GM19238 (cell line): ENCODE data around the gene DNAJB6.

Source experiments
- DNase-seq: peaks from one replicate; pipeline ENCODE4 v3.0.0; 2011; ENCODE audit warnings: low spot score; ENCODE audit not compliant: insufficient read length

Gene DNAJB6

DNA sequence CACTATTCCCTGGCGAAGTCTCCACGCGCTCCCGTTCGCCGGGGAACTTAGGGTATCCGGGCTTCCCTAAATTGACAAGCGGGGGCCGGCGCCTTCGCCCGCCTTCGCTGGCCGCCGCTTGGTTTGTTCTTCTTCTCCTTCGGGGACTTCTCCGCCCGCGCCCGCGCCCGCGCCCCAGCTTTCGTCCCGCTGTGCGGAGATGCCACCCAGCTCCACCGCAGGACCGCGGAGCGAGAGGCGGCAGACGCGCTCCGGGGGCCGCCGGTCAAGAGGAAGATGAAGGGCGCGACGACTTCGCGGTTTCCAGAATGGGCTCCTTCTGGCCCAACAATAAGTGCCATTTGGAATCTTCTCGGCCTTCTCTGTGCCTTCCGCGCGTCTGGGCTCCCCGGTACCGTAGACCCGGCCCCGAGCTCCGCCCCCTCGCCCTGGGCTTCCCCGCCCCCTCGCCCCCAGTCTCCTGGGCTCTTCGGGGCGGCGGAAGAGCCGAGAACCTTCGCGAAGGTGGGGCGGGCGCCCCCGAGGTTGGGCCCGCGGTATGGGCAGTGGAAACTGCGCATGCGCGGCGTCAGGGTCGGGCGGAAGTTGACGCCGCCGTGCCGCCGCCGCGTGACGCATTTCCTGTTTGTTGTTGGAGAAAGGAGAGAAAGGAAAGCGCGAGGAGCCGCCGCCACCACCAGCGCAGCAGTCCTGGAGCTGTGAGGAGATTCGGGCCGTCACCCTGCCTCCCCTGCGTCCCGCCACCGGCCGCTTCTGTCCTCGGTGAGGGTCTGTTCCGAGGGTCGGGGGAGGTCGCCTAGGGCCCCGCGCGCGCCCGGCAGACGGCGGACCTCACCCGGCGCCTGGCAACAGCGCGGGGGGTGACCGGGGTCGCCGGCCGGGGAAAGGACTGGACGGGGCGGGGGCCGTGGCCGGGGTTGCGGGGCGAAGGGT, at the start of gene DNAJB6:
Gene DNAJB6, plus strand, starts transcription at position 622 of the 933 bp plus-strand sequence. CDS start 21,569 bp downstream, outside the sequence.
- peak; percentile 84 for DNase-seq

DNA sequence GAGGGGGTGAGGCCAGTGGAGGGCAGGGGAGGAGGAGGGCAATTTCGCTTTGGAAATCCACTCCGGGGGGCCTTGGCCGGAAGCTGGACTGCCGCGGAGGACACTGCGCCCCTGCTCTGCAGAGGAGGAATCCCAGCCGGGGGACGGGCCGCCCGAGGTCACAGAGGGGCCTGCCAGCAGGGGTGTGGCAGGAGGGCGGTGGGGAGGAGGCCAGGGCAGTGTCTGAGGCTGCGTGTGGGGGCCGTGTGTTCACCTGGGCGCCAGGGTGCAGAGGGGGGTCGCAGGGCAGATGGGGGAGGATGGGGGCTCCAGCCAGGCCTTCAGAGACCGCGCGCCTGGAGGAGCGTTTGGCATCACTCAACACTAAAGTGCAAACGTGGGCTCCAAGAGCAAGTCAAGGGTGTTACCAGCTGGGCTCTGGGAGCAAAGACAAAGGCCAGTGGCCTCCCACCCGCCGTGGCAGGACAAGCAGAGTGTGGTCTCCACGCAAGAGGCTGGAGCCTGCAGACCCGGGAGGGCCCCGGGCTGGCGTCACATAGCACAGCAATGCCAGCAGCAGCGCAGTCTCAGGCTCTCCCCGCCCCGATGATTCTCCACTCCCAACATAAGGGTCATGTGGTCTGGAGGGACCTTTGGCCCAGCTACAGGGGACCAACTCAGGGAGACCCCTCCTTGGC, 45.3 kb upstream of the DNAJB6 start:
- no peak for DNase-seq

DNA sequence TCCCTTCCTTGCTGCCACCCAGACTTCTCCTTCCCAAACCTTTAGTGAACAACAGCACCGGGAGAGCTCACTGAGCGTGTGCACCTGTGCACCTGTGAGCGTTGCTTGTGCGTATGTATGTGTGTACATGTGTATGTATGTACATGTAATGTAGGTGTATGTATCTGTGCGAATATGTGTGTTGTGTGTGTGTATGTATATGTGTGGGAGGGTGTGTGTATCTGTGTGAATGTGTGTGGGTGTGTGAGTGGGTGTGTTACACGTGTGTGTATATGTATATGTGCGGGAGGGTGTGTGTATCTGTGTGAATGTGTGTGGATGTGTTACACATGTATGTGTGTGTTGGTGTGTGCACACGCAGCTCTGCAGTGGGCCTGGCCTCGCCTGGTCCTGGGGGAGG, 44.5 kb upstream of the DNAJB6 start:
- DNase-seq = no peak

DNA sequence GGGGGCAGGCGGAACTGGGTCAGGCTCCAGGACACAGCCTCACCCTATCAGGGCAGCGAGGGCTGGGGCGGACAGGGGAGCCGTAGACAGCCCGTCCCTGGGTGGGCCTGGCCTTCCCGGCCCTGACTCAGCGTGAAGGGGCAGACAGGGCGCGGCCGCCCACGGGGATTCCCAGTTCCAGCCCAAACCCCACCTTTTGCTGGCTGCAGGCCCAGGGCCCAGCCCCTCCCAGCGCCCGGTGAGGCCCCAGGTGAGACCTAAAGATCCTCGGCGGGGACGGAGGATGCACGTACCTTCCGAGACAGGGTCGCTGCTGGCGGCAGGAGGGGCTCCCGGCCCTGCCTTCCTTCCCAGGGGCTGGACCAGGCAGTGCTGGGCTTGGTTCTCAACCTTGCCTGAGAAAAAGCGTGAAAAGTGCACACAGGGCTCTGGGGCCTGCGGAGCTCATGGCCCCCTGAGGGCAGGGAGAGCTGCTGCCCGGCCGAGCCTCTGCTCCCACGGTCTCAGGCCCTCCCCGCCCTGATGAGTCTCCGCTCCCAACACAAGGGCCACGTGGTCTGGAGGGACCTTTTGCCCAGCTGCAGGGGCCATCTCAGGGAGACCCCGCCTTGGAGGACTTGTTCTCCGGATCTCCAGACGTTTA, 43.9 kb upstream of the DNAJB6 start:
- no peak for DNase-seq

GRCh38 chr7:157293413-157293788, 43.4 kb upstream of the DNAJB6 start:
- no peak for DNase-seq

- no peak for DNase-seq
Observed at GRCh38 chr7:157294773-157295172, 42.0 kb upstream of the DNAJB6 start.

DNA sequence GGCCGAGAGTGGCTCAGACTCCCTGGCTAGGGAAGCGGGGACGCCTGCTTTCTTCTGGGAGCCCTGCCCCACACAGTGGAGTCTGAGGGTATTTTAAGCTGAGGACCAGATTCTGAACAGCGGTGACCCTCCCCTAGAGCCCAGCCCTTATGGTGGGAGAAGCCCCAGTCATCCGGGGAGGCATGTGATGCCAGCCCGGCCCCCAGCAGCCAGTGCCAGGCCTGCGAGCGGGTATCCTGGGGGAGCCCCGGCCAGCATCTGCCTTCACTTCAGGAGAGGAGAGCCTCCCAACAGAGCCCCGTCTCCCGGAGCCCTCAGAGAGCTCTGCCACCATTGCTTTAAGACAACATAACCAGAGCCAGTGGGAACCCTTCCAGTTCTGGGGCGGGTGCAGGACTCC, 41.5 kb upstream of the DNAJB6 start:
- no peak for DNase-seq

- no peak for DNase-seq
Observed at GRCh38 chr7:157297185-157297584, 39.6 kb upstream of the DNAJB6 start.

- DNase-seq = no peak
Observed at GRCh38 chr7:157299317-157299612, 37.5 kb upstream of the DNAJB6 start.

DNA sequence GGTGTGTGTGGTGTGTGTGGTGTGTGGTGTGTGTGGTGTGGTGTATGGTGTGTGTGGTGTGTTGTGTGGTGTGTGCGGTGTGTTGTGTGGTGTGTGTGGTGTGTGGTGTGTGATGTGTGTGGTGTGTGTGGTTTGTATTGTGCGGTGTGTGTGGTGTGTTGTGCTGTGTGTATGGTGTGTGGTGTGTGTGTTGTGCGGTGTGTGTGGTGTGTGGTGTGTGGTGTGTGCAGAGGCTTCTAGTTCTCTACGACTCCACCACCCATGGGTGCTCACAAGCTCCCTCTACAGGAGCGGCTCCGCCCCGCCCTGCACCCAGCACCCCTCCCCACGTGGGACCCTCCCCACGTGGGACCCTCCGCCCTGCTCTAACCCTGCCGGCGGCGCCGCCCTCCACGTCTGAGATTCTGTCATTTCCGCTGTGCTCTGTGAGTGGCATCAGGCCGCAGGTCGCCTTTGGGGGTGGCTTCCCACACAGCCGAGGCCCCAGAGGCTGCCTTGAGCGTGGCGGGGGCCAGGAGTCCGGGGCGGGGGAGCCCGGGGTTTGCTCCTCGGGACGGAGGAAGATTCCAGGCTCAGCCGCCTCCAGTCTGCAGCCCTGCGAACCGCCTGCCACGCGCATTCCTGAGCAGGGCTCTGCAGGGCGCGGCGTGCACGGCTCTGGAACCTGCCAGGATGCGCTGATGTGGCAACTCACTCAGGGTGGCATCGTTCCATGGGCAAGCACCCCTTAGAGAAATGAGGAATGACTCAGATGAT, 37.0 kb upstream of the DNAJB6 start:
- DNase-seq = no peak

DNA sequence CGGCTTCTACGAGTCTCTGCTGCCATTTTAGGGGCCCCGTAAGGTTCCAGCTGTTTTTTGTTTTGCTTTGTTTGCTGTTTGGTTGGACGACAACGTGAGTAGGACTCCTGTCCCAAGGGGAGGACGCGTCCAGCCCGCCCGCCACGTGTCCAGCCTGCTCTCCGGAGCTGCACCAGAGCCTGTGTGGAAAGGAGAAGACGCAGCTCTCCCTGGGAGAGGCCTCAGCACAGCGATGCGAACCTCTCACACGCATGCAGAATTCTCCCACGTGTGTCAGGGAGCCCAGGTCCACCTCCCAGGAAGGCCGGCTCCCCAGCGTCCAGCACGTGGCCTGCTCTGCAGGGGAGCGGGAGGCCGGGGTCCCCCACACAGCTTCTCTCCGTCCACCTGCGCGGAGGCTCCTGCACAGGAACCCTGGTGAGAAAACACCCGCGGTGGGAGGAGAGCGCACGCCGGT, 36.4 kb upstream of the DNAJB6 start:
- no peak for DNase-seq

DNA sequence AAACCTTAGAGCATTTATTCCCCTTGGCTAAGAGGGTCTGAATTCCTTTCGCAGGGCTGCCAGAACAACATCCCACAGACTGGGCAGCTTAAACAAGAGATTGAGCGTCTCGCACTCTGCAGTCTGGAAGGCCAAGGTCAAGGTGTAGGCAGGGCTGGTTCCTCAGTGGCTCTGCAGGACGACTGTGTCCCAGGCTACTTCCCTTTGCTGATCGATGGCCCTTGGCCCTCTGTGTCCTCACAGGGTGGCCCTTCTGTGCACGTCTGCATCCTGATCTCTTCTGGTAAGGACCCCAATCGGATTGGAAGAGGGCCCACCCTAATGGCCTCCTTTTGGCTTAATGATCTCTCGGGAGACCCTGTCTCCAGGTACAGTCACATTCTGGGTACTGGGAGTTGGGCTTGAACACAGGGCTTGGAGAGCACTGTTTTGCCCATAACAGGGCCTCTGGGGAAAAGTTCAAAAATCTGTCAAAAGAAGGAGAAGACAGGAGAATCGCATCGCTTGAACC, 35.1 kb upstream of the DNAJB6 start:
- no peak for DNase-seq

GRCh38 chr7:157306846-157307838, 29.7 kb upstream of the DNAJB6 start:
- no peak for DNase-seq

GRCh38 chr7:157309988-157310668, 26.7 kb upstream of the DNAJB6 start:
- no peak for DNase-seq

GRCh38 chr7:157310676-157311185, 26.1 kb upstream of the DNAJB6 start:
- no peak for DNase-seq

DNA sequence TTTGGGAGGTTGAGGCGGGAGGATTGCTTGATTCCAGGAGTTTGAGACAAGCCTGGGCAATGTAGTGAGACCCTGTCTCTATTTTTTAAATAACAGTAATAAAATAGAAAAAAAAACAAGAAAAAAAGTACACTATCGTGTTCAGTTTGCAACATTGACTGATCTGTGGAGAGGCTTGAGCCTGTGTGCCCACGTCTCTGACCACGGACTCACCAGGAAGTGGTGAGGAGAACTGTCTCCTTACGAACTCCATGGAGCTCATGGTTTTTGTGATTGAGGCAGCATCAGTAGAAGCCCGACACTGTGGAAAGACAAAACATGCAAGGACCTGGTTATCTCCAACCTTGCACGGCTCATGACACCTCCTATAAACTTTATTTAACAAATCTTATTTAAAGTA, 23.9 kb upstream of the DNAJB6 start:
- DNase-seq = no peak

GRCh38 chr7:157313645-157314044, 23.2 kb upstream of the DNAJB6 start:
- DNase-seq = no peak

GRCh38 chr7:157318015-157318706, 18.6 kb upstream of the DNAJB6 start:
- DNase-seq = no peak

- no peak for DNase-seq
Observed at GRCh38 chr7:157320608-157320980, 16.2 kb upstream of the DNAJB6 start.
